Measurements from ENCODE around the gene IGFBP5. TPM values are rescaled to one million over a fixed set of nuclear protein-coding genes. Genes with fewer than 3 reads are reported as not detected.

IGFBP5 gene
- total and polyA plus RNA-seq, 10 of the 15 experiments (the other 5 are each of a cell fraction or from before 2014, with no cell fraction given) = 2.8 TPM; not detected in 9

DNA sequence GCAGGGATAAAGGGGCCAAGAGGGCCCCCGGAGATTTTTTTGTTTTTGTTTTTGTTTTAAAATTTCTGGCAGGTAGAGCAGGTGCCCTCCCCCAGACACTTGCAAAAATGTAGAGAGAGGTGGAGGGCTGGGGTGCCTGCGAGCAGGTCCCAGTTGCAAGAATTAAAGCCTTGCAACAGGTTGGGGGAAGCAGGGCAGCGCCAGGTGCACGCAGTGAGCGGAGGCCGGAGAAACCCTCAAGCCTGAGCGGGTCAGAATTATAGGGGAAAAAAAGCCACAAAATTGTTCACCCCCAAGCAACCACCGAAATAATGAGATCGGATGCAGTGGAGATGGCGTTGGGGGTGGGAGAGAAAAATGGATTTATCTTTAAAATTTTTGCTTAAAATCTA is 527 bp downstream of the IGFBP5 start:
- TF ChIP-seq NFYA (IDR thresholded peaks at IDR 0.05; ENCODE audit: borderline replicate concordance, low read depth, low read length) = no peak
- no peak for TF ChIP-seq MLLT1 (IDR thresholded peaks at IDR 0.05)
- no peak for TF ChIP-seq BMI1 (IDR thresholded peaks at IDR 0.05; ENCODE audit: borderline replicate concordance)
- peak; percentile 56 for TF ChIP-seq SUZ12 (IDR thresholded peaks at IDR 0.05; ENCODE audit: unreplicated experiment)
- no peak for TF ChIP-seq NRF1 (conservative IDR thresholded peaks at IDR 0.05; ENCODE audit: low read depth, low read length)
- H2AFZ ChIP-seq (ENCODE audit: control insufficient read depth, low read depth, low read length) = no peak overlapping the region
- no peaks in the 10 kb centered on the region for H3K36me3 ChIP-seq (ENCODE audit: control insufficient read depth in 2 of 2, insufficient read depth in 2 of 2, low read length in 1 of 2)
- no peak overlapping the region for H3K9ac ChIP-seq (ENCODE audit: control insufficient read depth, insufficient read depth, low read length)
- H3K4me2 ChIP-seq (ENCODE audit: control insufficient read depth, insufficient read depth) = no peak overlapping the region
- intact Hi-C loops (cut with micrococcal nuclease; ENCODE audit: unreplicated experiment) = loop anchor here (10.0 kb wide), 1 partner anchor 530 kb away; no protein-coding TSS in a partner anchor
- H3K27me3 ChIP-seq (replicated peaks in 1 of 2; ENCODE audit: control insufficient read depth in 2 of 2, insufficient read depth in 2 of 2, low read length in 1 of 2) = peaks cover 12 to 16% of the 10 kb centered on the region in 2 experiments
- ChIA-PET POLR2A (no interaction called here), CTCF (no interaction called here), RAD21 (ENCODE audit: unreplicated experiment) (no interaction called here), SMC1A (ENCODE audit: uncharacterized antibody, unreplicated experiment) (no interaction called here)
- no peaks in the 10 kb centered on the region for H4K20me1 ChIP-seq (ENCODE audit: control insufficient read depth, insufficient read depth)
- no peak overlapping the region for H3K4me3 ChIP-seq
- FAIRE-seq (no peak), DNase-seq (ENCODE audit: low read depth, low spot score) (no peak), ATAC-seq (no peak)
- H3K4me1 ChIP-seq (ENCODE audit: control insufficient read depth, insufficient read depth, low read length) = no peaks in the 10 kb centered on the region
- H3K9me3 ChIP-seq (replicated peaks; ENCODE audit: control insufficient read depth, insufficient read depth, low read length) = no peaks in the 10 kb centered on the region
- in situ Hi-C loops (cut with MboI) = no loop called here
- H3K27ac ChIP-seq (ENCODE audit: control insufficient read depth, insufficient read depth) = no peak overlapping the region
- H3K79me2 ChIP-seq (ENCODE audit: control insufficient read depth, insufficient read depth, low read length) = no peaks in the 10 kb centered on the region
- BruUV-seq (replicated peaks) = no TSS peak
- WGBS (ENCODE audit: insufficient coverage, insufficient replicate concordance, low lambda C conversion rate, missing lambda C conversion rate) = 4% methylated on average over 9 of the region's 10 CpGs

All from GM12878 (cell line).